A673 (cell line): ENCODE data around the gene SLC9A2. TPM values are rescaled to one million over a fixed set of nuclear protein-coding genes. Genes with fewer than 3 reads are reported as not detected.

ENCODE experiments used
- BruUV-seq: library from RNA; stranded (reverse); fragments of 400-500 nt; replicated peaks from 2 replicates; lab custom pipeline; 2021; lab: Mats Ljungman, UMichigan
- CTCF ChIA-PET: fragments of 300-600 bp; sonication (Branson Sonifier 250); formaldehyde crosslinking; loops from one replicate; lab custom pipeline; 2022; ENCODE audit warnings: antibody characterized with exemption; lab: Charles Lee
- POLR2A ChIA-PET: fragments of 300-600 bp; sonication (Branson Sonifier 250); formaldehyde crosslinking; loops from one replicate; lab custom pipeline; 2022; ENCODE audit warnings: antibody characterized with exemption; ENCODE audit not compliant: low non-redundant PET; lab: Charles Lee
- DNase-seq: peaks from one replicate; pipeline ENCODE4 v3.0.0-alpha.2; 2015; ENCODE audit warnings: low spot score
- H3K27ac ChIP-seq: fragments of 200-600 bp; sonication (generic); 2 replicates; pipeline ENCODE4 v1.5.1; 2016; ENCODE audit warnings: mixed run types, low read depth, mild to moderate bottlenecking, mixed read lengths, antibody characterized with exemption, low read length; ENCODE audit not compliant: poor library complexity, severe bottlenecking
- H3K27me3 ChIP-seq: fragments of 200-600 bp; sonication (generic); replicated peaks from 2 replicates; pipeline ENCODE4 v1.6.1; 2017; ENCODE audit warnings: mixed run types, low read depth, mild to moderate bottlenecking, mixed read lengths, antibody characterized with exemption, low read length; ENCODE audit not compliant: insufficient read depth, poor library complexity
- H3K36me3 ChIP-seq: fragments of 200-600 bp; sonication (generic); 2 replicates; pipeline ENCODE4 v1.6.1; 2016; ENCODE audit warnings: mixed run types, mild to moderate bottlenecking, mixed read lengths, antibody characterized with exemption, low read length; ENCODE audit not compliant: insufficient read depth, poor library complexity, severe bottlenecking
- H3K4me1 ChIP-seq: fragments of 200-600 bp; sonication (generic); 2 replicates; pipeline ENCODE4 v1.6.1; 2017; ENCODE audit warnings: mixed run types, mild to moderate bottlenecking, mixed read lengths, antibody characterized with exemption, low read length; ENCODE audit not compliant: insufficient read depth, poor library complexity, severe bottlenecking
- H3K4me3 ChIP-seq: fragments of 200-600 bp; sonication (generic); 2 replicates; pipeline ENCODE4 v1.5.1; 2016; ENCODE audit warnings: low read depth, mixed run types, mild to moderate bottlenecking, mixed read lengths, low read length; ENCODE audit not compliant: poor library complexity, severe bottlenecking
- H3K9me3 ChIP-seq: fragments of 200-600 bp; sonication (generic); 2 replicates; pipeline ENCODE4 v1.6.1; 2016; ENCODE audit warnings: mixed run types, low read depth, mild to moderate bottlenecking, mixed read lengths, antibody characterized with exemption, low read length; ENCODE audit not compliant: poor library complexity, severe bottlenecking
- EZH2 ChIP-seq: fragments of 200-600 bp; sonication (generic); IDR thresholded peaks from 2 replicates; pipeline ENCODE4 v1.6.1; 2017; ENCODE audit warnings: borderline replicate concordance, low read depth, mild to moderate bottlenecking, mixed read lengths, antibody characterized with exemption, low read length; ENCODE audit not compliant: poor library complexity, severe bottlenecking
- intact Hi-C: fragments of 100-400 bp; cut with micrococcal nuclease; formaldehyde crosslinking; loops from one replicate; pipeline ENCODE4 v1.10.0; 2022; ENCODE audit not compliant: unreplicated experiment
- total RNA-seq: library from RNA; stranded (reverse); gene quantifications from 2 replicates; pipeline ENCODE4 v1.2.3, GENCODE V29; 2021
- TF ChIP-seq, protein P1 (sequence below): fragments of 300-800, 200-600 bp; sonication (generic); conservative IDR thresholded peaks from 2 replicates; pipeline ENCODE4 v1.5.1; 2017; ENCODE audit warnings: low read depth, mild to moderate bottlenecking, antibody characterized with exemption, low read length, moderate library complexity, mixed read lengths

The SLC9A2 gene
- total RNA-seq, 1 experiment from 2014 or later: not detected

- Histone ChIP-seq H3K4me3 (no peak overlapping the region), H3K4me1 (no peaks in the 10 kb centered on the region), H3K36me3 (no peaks in the 10 kb centered on the region), H3K27me3 (no peaks in the 10 kb centered on the region), H3K9me3 (no peaks in the 10 kb centered on the region), H3K27ac (no peak overlapping the region)
- no peak for TF ChIP-seq EZH2
- ChIA-PET POLR2A (no interaction called here), CTCF (no interaction called here)
- BruUV-seq: no TSS peak
- intact Hi-C loops: no loop called here
- DNase-seq: no peak
Observed at GRCh38 chr2:102674836-102675235, 55.5 kb downstream of the SLC9A2 start.

DNA sequence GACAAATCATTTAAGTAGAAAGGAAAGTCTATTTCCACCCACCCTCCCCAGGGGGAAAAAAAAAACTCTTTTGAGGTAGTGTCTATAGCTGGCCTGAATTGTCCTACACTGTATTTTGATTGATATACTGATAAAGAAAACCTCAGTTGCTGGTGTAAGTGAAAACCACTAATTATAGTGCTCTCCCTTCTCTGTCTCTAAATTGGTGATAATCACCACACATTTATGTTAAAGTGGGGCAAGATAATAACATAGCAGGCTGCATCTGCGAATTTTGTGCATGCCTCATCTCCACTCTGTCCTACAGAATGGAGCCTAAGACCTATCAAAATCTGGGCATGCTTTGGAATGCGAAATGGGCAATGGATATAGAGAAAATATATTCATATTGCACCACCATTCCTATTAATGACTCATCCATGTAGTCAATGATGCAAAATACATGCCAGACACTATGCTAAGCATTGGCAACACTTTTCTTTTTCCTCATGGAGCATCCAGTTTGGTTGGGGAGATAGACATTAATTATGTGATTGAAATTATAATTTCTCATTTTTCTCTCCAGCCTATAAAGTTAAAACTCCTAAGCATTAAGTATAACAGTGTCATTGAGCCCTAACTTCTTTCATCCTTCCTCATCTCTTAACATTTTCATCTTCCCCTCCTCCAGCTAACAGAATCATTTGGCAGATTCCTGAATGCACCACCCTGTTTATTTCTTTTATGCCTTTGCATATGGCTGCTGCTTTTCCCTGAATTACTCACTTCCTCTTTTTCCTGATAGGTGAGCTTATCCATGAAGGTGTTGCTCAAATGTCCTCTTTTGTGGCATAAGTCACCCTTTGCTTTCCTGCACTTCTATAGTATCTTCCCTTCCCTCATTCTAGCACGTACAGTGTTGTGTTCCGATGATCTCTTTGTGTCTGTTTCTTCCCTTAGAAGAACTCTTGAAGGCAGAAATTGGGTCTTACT lies 58.2 kb downstream of the SLC9A2 start:
- DNase-seq: no peak
- Histone ChIP-seq H3K4me3 (no peak overlapping the region), H3K4me1 (no peaks in the 10 kb centered on the region), H3K27me3 (no peaks in the 10 kb centered on the region), H3K27ac (no peak overlapping the region), H3K36me3 (no peaks in the 10 kb centered on the region), H3K9me3 (no peaks in the 10 kb centered on the region)
- CTCF ChIA-PET: no interaction called here
- no TSS peak for BruUV-seq
- intact Hi-C loops: no loop called here
- POLR2A ChIA-PET: no interaction called here
- TF ChIP-seq EZH2: no peak
- TF ChIP-seq, protein P1, sequence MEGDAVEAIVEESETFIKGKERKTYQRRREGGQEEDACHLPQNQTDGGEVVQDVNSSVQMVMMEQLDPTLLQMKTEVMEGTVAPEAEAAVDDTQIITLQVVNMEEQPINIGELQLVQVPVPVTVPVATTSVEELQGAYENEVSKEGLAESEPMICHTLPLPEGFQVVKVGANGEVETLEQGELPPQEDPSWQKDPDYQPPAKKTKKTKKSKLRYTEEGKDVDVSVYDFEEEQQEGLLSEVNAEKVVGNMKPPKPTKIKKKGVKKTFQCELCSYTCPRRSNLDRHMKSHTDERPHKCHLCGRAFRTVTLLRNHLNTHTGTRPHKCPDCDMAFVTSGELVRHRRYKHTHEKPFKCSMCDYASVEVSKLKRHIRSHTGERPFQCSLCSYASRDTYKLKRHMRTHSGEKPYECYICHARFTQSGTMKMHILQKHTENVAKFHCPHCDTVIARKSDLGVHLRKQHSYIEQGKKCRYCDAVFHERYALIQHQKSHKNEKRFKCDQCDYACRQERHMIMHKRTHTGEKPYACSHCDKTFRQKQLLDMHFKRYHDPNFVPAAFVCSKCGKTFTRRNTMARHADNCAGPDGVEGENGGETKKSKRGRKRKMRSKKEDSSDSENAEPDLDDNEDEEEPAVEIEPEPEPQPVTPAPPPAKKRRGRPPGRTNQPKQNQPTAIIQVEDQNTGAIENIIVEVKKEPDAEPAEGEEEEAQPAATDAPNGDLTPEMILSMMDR: no peak

GRCh38 chr2:102678442-102678841 lies 59.1 kb downstream of the SLC9A2 start:
- Histone ChIP-seq H3K4me3 (no peak overlapping the region), H3K36me3 (no peaks in the 10 kb centered on the region), H3K27ac (no peak overlapping the region), H3K9me3 (no peaks in the 10 kb centered on the region), H3K4me1 (no peaks in the 10 kb centered on the region), H3K27me3 (no peaks in the 10 kb centered on the region)
- ChIA-PET CTCF (no interaction called here), POLR2A (no interaction called here)
- no peak for TF ChIP-seq EZH2
- TF ChIP-seq, protein P1: no peak
- intact Hi-C loops: no loop called here
- BruUV-seq: no TSS peak
- no peak for DNase-seq
